Activated T-cell treated with anti-CD3 and anti-CD28 coated beads for 24 hours (primary cell): ENCODE results near the gene MFSD1.
A peak's percentile ranks its signal among the peaks of the same experiment; 100 is the strongest.

ENCODE experiments used
- DNase-seq: peaks from one replicate; pipeline ENCODE4 v3.0.0-alpha.2; 2020; ENCODE audit warnings: low read depth

The MFSD1 gene

DNA sequence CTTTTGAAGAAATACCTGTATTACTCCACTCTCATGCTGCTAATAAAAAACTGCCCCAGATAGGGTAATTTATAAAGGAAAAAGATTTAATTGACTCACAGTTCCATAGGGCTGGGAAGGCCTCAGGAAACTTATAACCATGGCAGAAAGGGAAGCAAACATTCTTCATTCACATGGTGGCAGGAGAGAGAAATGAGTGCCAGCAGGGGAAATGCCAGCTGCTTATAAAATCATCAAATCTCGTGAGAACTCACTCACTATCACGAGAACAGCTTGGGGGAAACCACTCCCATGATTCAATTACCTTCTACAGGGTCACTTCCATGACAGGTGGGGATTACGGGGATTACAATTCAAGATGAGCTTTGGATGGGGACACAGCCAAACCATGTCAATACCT lies 18.7 kb downstream of the MFSD1 start:
- no peak for DNase-seq

GRCh38 chr3:158821847-158822246 lies 20.0 kb downstream of the MFSD1 start:
- DNase-seq: no peak

GRCh38 chr3:158823426-158823825 lies 21.6 kb downstream of the MFSD1 start:
- no peak for DNase-seq

GRCh38 chr3:158827773-158828172 lies 25.9 kb downstream of the MFSD1 start:
- no peak for DNase-seq

DNA sequence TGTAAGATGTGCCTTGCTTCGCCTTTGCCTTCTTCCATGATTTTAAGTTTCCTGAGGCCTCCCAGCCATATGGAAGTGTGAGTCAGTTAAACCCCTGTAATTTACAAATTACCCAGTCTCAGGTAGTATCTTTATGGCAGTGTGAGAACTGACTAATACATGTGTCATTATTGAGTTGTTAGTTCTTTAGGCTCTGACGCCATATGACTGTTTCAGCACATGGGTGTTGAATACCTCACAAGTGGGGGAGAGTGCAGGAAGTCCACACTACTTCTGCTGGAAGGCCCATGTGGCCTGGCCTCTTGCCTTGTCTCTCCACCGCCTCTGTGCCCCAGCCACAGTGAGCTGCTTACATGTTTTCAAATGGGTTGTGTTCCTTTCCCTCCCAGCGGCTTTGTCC lies 28.5 kb downstream of the MFSD1 start:
- DNase-seq: no peak

- no peak for DNase-seq
Measured at GRCh38 chr3:158831861-158832260, 30.0 kb downstream of the MFSD1 start.

GRCh38 chr3:158835631-158836030 lies 33.8 kb downstream of the MFSD1 start:
- no peak for DNase-seq

DNA sequence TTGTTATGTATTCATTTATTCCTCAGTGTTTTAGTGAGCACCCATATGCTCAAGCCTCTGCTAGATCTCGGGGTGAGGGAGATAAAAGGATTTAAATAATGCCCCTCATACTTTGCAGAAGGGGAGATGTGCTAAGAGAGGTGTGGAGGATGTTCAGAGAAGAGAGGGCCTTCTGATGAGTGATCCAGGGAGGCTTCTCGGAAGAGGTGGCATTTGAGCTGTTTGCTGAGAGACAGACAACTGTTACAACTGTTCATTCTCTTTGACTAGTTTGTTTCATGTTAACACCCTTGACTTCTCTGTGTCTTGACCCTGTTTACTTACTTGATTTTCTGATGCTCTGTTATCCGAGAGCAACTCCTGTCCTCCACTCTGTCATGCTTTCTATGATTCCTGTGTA lies 34.5 kb downstream of the MFSD1 start:
- DNase-seq: no peak

- DNase-seq: no peak
Measured at GRCh38 chr3:158837240-158837639, 35.4 kb downstream of the MFSD1 start.

DNA sequence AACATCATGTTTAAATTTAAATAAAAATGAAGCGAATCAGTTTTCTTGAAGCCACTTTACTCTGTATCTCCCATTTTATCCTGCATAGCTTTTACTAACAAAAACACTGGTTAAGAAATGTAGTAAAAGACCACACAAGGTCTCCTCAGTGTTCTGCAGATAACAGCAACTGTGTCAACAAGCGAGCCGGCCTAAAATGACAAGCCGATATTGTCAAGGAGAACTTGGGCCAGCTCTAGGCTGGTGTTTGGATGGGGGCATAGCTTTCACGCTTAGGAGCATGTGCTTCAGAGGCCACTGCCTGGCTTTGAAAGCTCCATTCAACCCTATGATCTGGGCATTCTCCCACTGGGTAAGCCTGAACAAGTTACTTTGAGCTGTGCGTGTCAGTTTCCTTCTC lies 38.1 kb downstream of the MFSD1 start:
- DNase-seq: no peak

DNA sequence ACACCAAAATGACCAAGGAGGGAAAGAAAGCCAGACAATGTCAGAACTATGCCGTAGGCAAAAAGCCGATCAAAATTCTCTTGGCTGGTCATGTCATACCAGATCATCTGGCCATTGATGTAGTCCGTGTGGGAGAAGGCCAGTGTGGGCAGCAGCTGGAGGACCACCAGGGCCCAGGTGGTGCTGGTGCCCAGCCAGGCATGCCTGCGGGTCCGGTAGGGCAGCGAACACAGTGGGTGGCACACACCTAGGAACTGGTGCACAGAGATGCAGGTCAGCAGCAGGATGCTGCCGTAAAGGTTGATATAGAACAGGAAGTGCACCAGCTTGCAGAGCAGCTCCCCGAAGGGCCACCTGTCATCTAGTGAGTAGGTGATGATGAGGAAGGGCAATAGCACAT lies 39.5 kb downstream of the MFSD1 start:
- DNase-seq: no peak

DNA sequence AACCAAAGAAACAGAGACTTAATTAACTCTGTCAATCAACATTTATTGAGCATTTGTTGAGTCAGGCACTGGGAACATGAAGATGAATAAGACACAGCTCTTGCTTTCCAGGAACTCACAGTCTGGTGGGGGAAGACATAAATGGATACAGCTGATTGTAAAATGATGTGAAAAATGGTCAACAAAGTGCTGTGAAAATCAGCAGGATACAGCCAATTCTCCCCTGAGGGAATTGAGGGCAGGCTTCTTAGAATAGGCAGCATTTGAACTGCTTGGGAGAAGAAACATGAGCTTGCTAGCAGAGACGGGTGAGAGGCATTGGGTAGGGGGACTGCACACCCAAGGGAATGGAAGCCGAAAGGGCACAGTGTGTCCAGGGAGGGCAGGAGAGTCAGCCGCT lies 41.1 kb downstream of the MFSD1 start:
- DNase-seq: no peak

DNA sequence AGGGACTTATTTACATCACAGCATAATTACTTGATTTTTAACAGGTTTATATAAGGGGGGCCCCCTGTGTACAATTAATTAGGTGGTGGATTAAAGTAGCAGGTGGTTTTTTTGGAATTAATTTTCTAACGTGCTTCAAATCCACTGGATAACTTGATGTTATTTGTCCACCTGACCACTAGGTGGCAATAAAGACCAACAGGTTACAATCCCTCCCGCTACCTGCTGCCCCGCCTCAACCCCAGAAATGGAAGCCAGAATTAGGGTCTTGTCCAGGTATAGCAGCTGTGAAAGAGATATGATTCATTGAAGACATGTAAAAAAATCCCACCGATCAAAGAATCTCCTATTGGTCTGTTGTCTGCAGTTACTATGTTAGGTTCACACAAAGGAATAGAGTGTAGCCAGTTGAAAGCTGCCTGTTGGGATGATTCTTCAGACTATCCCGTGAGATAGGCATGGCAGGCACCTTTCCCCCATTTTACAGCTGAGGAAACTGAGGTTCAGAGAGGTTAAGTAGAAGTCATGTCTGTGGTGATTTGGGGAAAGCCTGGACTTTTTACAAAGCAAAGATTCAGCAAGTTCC lies 44.0 kb downstream of the MFSD1 start:
- peak; percentile 2 for DNase-seq

GRCh38 chr3:158846803-158847451 lies 45.1 kb downstream of the MFSD1 start:
- no peak for DNase-seq

DNA sequence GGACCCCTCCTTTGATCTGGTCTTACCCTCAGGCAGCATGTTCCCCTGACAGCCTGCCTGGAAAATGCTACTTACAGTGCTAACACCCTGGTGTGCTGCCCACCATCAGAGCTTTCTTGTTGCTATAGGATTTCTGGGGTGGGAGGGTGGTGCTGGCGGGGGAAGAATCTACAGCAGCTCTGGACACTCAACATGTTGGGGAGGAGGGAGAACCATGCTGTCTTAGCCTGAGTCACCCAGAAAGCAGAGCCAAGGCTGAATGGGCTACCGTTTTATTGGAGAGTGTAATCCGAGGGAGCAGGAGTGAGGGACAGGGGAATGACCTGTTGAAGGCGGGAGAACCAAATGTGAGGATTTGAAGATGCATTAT lies 45.6 kb downstream of the MFSD1 start:
- DNase-seq: no peak

DNA sequence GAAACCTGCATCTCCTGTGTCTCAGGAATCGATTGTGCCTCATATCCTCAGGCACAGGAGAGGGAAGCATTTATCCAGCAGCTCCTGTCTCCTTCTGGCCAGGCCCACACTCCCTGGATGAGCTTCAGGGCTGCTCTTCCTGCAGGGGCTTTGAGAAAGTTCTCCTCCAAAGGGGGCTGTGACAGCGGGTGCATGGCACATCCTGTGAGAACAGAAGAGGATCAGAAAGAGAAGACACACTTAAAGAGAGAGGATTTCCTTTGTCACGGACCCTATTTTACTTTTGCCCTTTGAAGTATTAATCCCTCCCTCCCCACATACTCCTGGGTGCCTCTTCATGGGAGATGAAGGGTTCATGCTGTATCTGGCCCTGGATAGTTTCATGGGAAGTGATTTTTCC lies 46.0 kb downstream of the MFSD1 start:
- DNase-seq: no peak

DNA sequence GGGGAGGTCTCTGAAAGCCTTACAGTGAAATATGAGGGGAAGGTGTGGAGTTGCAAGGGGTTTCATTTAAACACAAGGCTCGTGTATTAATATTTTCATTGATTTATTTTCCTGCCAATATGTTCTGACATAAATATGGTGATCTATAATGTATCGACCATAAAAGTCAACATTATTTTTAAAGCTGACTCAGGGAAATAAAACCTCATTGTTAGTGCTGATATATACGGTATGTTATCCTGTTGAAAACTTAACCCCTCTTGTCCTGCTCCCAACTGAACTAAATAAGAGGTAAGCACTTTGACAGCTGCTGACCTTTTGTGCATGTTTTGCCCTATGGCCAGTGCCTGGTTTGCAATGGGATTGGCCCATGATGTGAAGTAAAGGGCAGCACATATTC lies 47.9 kb downstream of the MFSD1 start:
- DNase-seq: no peak

GRCh38 chr3:158859362-158859761 lies 57.5 kb downstream of the MFSD1 start:
- no peak for DNase-seq

DNA sequence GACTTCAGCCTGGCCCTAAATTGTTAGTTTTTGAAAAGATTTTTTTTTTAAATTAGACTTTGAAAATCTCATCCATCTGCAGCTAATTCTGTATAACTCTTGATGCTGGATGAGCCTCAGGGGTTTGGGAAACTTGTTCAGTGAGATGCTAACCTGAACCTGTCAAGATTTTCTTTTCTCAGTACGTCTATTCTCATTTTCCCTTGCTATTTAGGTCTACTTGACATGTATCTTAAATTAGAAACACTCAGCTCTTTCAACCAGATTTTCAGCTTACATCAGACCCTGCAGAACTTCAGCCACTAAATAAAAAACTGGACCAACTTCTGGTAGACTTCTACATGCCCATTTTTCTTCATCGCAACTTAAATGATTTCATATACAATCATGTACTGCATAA lies 61.4 kb downstream of the MFSD1 start:
- DNase-seq: no peak

- DNase-seq: no peak
Measured at GRCh38 chr3:158864492-158864891, 62.6 kb downstream of the MFSD1 start.

DNA sequence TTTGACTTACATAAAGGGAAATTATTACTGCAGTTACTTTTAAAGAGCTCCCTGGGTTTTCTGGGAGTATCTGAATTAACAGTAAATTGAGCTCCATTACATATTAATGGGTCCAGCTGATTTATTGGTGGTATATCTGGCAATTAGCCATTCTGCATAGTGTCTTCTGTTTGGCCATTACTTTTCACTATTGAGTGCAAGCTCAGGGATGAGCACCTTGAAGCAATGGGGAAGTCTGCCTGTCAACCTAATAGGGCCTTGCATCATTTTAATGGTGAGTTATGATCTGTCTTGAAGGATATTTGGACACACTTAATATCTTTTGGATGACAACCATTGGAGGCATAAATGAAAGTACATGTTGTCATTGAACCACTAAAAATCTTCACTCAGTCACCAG lies 73.8 kb downstream of the MFSD1 start:
- no peak for DNase-seq
